GM18867 (cell line): ENCODE results near the gene PCDHA12.
"Not testable (repeated sequence)": the region's sequence is repeated elsewhere in the genome, so short reads cannot be mapped to it uniquely, and the experiment has no call there.

Experiments used
- ATAC-seq: cut with Tn5 transposase; IDR thresholded peaks from one replicate; pipeline ENCODE4 v1.9.1; 2021; ENCODE audit warnings: mild to moderate bottlenecking, moderate library complexity; ENCODE audit not compliant: unreplicated experiment

The PCDHA12 gene

GRCh38 chr5:140875085-140876065, at the start of gene PCDHA12:
Gene PCDHA12, plus strand, starts transcription at chr5:140875308. Its CDS starts 165 bp downstream, at chr5:140875473.
- no peak for ATAC-seq

DNA sequence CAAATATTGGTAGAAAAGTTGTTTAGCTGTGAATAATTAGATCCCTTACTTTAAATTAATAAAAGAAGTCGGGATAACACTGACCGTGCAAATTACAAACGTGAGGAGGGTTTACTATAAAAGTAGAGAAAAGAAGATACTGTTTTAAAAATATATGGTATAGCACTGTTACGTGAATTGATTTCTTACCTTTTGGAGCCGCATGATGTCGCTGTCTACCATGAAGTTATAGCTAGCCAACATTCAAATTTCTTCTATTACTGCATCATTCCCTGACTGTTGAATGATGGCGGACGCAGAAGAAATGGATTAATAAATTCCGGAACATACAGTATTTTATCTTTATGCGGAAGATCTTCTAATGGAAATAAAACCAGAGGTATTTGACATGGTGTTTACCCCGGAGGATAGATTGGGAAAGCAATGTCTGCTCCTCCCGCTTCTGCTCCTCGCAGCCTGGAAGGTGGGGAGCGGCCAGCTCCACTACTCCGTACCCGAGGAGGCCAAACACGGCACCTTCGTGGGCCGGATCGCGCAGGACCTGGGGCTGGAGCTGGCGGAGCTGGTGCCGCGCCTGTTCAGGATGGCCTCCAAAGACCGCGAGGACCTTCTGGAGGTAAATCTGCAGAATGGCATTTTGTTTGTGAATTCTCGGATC, 47.3 kb upstream of the PCDHA12 start, which contains the start of gene PCDHA6:
Gene PCDHA6 (plus strand): TSS at position 257 of the 658 bp plus-strand sequence. CDS start 132 bp downstream, at position 389.
- ATAC-seq: no peak

- no peak for ATAC-seq
Observed at GRCh38 chr5:140828362-140828737, 46.8 kb upstream of the PCDHA12 start.

- not testable (repeated sequence) for ATAC-seq
Observed at GRCh38 chr5:140829511-140830501, 45.3 kb upstream of the PCDHA12 start.

DNA sequence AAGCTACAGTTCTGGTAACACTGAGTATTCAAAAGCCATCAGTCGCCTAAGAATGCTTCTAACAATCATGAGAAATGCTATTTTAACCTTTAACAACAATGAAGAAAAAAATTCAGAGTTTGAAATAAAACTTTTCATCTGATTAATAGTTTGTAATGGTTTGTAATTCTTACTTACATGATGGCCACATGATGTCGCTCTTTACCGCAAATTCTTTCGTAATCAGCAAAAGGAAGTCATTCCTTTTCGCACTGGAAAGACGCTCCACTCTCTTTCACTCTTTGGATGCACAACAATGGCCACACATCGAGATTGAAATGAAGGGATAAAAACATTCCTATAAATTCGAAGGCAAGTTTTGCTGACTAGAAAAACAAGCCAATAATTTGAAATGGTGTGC, 41.1 kb upstream of the PCDHA12 start, which contains the start of gene PCDHA7:
Gene PCDHA7 (plus strand): TSS at position 277 of the 400 bp plus-strand sequence. CDS start 115 bp downstream, at position 392.
- ATAC-seq: no peak

GRCh38 chr5:140834439-140835008, 40.6 kb upstream of the PCDHA12 start:
- not testable (repeated sequence) for ATAC-seq

- ATAC-seq: no peak
Observed at GRCh38 chr5:140835622-140836510, 39.2 kb upstream of the PCDHA12 start.

GRCh38 chr5:140840978-140841962, 33.8 kb upstream of the PCDHA12 start, which contains the start of gene PCDHA8:
Gene PCDHA8, plus strand, starts transcription at chr5:140841187. Its CDS starts 135 bp downstream, at chr5:140841322.
- no peak for ATAC-seq

GRCh38 chr5:140842798-140843733, 32.0 kb upstream of the PCDHA12 start:
- no peak for ATAC-seq

DNA sequence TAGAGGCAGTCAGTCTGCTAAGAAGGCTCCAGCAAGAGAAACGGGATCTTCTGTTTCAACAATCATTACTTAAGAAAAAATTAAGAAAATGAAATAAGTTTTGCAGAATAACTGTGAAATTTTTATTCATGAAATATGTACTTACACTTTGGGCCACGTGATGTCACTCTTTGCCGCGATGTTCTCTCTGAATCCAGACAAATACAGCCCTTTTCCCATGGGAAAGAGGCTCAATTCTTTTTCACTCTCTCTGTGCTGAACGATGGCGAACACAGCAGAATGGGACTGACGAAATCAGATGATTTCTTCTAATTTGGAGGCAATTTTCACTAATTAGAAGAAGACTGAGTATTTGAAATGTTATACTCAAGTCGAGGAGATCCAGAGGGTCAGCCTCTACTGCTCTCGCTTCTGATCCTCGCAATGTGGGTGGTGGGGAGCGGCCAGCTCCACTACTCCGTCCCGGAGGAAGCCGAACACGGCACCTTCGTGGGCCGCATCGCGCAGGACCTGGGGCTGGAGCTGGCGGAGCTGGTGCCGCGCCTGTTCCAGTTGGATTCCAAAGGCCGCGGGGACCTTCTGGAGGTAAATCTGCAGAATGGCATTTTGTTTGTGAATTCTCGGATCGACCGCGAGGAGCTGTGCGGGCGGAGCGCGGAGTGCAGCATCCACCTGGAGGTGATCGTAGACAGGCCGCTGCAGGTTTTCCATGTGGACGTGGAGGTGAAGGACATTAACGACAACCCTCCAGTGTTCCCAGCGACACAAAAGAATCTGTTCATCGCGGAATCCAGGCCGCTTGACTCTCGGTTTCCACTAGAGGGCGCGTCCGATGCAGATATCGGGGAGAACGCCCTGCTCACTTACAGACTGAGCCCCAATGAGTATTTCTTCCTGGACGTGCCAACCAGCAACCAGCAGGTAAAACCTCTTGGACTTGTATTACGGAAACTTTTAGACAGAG, 26.7 kb upstream of the PCDHA12 start, which contains the start of gene PCDHA9:
Gene PCDHA9 (plus strand): TSS at position 244 of the 964 bp plus-strand sequence. CDS start 114 bp downstream, at position 358.
- ATAC-seq: not testable (repeated sequence)

- ATAC-seq: not testable (repeated sequence)
Observed at GRCh38 chr5:140849831-140850634, 25.1 kb upstream of the PCDHA12 start.

- ATAC-seq: no peak
Observed at GRCh38 chr5:140855772-140856674, 19.1 kb upstream of the PCDHA12 start, which contains the start of gene PCDHA10. Gene PCDHA10, plus strand, starts transcription at chr5:140855897. Its CDS starts 152 bp downstream, at chr5:140856049.
